CD4-positive, alpha-beta T cell treated with Interleukin-6 at 100 ng/mL for 8 hours (primary cell): ENCODE results near the gene KCND3.
"Not testable (repeated sequence)": the region's sequence is repeated elsewhere in the genome, so short reads cannot be mapped to it uniquely, and the experiment has no call there.

Source experiments
- DNase-seq: peaks from one replicate; pipeline ENCODE4 v3.0.0-alpha.2; 2020; ENCODE audit warnings: mixed read lengths, low spot score

The KCND3 gene

GRCh38 chr1:111814305-111814628, 175.2 kb downstream of the KCND3 start:
- DNase-seq: no peak

- DNase-seq: no peak
Measured at GRCh38 chr1:111813440-111814304, 175.8 kb downstream of the KCND3 start.

DNA sequence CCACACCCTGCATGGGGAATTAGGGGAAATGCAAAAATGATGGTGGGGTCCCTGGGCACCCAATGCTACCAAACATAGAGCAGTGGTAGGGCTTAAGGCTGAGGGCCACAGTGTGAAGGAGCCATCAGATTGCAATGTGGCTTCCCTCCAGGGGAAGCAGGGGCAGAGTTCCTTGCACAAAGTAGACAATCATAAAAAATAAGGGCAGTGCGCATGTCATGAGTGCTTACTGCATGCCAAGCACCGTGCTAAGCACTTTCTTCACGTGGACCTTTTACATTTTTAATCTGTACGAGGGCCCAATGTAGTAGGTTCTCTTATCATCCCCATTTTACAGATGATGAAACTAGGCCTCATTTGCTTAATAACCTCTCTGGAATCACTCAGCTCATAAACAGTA, 177.2 kb downstream of the KCND3 start:
- DNase-seq: no peak

GRCh38 chr1:111811891-111812290, 177.6 kb downstream of the KCND3 start:
- DNase-seq: no peak

GRCh38 chr1:111805251-111805650, 184.2 kb downstream of the KCND3 start:
- no peak for DNase-seq

GRCh38 chr1:111804776-111805175, 184.7 kb downstream of the KCND3 start:
- no peak for DNase-seq

- DNase-seq: no peak
Measured at GRCh38 chr1:111803951-111804350, 185.5 kb downstream of the KCND3 start.

DNA sequence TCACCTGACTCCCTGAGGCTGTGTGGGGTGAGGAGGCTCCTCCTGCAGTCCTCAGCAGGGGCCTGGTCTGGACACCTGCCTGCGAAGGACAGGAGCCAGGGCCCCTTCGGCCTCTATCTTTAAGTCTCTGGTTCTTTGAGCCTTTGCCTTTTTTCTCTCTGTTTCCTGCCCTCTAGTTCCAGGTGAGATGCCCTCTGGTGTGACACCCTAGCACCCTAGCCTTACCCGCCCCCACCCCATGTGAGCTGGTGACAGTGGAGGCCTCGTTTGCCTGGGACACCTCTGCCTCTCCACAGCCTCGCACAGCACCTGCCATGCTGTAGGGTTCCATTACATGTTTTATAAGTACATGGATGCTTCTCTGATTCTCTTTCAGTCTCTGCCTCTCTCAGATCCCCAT, 186.5 kb downstream of the KCND3 start:
- no peak for DNase-seq

GRCh38 chr1:111802110-111802509, 187.4 kb downstream of the KCND3 start:
- DNase-seq: no peak

DNA sequence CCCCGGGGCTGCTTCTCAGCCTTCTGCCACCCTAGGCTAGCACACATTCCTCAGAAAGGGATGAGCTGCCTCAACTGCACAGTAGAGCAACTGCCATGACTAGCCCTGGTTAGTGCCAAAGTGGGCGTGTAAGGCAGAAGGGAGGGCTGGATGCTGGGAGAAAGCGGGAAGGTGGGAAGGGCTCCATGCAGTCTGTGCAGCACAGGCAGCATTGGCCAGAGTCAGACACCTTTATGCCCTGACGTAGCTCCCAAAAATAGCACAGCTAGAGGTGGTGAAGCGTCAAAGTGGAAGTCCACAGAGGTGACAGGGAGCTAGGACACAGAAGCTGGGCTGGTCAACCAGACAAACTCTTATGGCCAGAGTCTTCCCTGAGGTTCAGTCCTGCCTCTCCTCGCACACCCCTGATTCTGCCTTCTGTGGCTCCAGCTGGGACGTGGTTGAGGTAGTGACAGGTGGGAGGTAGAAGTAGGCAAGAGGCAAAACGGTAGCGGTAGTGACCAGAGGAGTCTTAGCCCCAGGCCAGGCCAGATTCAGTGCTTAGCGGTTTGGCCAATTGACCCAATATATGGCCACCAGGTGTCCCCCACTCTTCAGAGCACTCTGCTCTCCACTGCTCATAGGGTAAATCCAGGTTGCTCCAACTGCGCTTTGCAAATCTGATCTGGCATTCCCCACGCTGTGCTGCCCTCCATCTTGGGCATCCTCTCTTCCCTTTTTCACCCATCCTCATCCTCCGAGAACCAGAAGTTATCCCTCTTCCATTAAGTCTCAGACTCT, 188.2 kb downstream of the KCND3 start:
- DNase-seq: no peak

GRCh38 chr1:111799722-111800121, 189.7 kb downstream of the KCND3 start:
- DNase-seq: not testable (repeated sequence)

DNA sequence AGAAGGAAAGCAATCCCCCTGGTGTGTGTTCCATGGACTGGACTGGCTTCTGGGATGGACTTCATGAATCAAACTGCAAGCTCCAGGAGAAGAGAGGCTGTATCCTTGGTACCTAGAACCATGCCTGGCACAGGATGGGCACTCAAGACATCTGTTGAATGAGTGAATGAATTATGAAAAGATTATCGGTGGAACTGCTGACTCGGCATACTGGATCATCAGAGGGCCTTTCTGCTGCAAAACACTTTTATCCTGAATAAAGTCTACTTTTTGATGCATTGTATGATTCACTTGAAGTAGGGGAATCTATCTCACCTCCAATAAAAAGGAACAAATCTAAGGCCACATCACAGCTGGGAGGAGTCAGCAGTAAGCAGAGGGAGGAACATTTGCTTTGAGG, 190.9 kb downstream of the KCND3 start:
- DNase-seq: no peak

DNA sequence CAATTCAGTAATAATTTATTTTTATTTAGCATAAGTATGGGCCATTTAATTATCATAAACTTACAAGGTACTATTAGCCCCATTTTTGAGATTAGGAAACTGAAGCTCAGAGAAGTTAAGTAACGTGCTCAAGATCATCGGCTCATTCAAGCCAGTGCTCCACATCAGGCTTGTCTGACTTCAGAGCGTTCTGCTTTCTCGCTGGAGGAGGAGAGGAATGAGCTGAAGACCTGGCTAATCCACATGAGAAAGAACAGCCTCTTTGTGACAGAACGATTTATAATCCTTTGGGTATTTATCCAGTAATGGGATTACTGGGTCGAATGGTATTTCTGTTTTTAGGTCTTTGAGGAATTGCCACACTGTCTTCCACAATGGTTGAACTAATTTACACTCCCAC, 194.1 kb downstream of the KCND3 start:
- DNase-seq: no peak

DNA sequence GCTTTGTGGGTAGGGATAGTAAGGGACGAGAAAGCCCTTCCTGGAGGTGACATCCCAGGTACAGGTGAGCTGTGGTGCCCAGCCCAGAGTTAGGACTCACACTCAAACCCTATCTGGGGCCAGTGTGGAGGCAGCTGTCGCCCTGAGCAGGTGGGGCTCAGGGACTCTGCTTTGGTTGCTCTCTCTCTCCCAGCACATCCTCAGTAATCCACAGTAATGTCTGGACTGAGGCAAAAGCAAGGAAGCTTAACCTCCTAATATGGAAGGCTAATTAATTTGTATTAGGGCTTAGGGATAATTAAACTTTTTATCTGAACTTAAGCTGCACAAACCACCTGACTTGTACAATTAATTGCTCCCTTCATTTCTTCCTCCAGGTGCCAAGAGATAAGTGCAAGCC, 195.5 kb downstream of the KCND3 start:
- DNase-seq: no peak

DNA sequence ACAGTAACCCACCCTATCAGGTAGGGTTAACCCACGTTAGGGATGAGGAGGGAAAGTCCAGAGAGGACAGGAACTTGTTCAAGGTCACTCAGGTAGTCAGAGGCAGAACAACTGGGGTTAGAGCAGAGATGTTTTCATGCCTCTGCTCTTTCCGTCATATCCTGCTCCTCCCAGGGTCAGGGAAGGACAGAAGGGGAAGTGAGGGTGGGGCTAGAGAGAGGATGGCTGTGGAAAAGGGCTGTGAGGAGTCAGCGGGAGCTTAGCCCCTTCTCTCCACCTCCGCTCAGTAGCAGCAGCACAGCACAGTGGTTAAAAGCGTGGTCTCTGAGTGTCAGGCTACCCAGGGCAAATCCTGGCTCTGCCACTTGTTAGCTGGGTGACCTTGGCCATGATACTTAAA, 197.2 kb downstream of the KCND3 start:
- DNase-seq: no peak

- DNase-seq: no peak
Measured at GRCh38 chr1:111791776-111792175, 197.7 kb downstream of the KCND3 start.

- DNase-seq: no peak
Measured at GRCh38 chr1:111789666-111790316, 199.7 kb downstream of the KCND3 start.

GRCh38 chr1:111789142-111789541, 200.3 kb downstream of the KCND3 start:
- DNase-seq: no peak

DNA sequence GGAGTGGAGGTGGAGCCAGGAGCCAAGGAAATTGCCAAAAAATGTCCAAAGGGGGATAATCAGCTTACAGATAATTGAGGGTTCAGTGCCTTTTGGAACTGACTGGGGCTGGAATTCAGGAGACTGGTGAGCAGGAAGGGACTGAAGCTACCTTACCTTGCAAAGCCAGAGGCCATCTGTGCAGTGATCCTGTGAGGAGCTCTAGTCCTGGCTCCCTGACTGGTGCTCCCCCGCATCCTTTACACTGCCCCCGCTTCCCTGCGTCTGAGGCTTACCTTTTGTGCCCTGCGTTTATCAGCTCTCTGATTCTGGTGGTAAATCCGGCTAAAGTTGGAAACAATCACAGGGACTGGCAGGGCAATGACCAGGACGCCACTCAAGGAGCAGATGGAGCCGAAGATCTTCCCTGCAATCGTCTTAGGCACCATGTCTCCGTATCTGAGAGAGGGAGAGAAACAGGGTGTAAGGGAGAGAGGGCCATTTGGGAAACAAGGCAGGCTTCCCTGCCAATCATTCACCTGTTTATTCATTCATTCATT, 202.7 kb downstream of the KCND3 start:
- DNase-seq: no peak

DNA sequence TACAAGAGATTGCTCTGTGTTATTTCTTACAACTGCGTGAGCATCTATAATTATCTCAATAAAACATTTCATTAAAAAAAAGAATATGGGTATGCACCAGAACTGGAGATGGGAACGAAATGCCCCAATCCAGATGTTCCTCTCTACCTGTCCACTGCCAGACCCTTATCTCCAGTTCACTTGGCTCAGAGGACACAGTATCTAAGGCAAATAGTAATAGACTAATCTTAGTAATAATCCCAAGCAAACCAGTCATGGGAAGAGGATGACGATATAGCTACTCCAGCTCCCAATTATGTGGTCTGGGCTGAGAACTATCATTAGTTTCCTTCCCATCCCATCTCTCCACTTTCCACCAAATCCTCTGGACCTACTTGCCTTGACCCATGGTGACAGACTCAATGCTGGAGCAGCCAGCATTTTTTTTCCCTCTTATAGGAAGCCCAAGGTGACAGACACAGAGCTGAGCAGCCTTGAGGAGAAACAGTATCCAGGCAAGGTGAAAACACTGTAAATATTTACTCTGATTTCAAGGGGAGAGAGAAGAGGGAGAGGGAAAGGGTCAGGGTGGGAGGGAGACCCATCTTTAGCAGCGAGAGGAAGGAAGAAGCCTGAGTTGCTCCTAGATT, 205.1 kb downstream of the KCND3 start:
- no peak for DNase-seq

DNA sequence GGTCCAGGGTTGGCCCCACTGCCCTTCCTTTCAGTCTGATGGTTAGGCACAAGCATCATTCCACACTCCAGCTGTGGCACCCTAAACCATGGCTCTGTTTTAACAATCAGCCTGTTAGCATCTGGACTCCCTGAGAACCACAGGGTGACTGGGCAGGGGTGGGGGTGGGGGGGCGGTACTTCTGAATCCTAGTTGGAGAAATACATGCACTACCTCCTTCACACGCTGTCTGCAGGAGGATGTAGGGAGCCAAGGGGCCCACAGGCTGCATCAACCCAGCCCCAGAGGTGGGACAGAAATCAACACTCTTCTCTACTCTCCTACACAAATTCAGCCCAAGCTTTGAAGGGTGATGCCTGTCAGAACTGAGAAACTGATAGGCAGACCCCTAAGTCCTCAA, 209.9 kb downstream of the KCND3 start:
- no peak for DNase-seq

GRCh38 chr1:111778541-111779051, 210.9 kb downstream of the KCND3 start:
- no peak for DNase-seq
